ENCODE data around the gene CCL19. TPM values are rescaled to one million over a fixed set of nuclear protein-coding genes. Genes with fewer than 3 reads are reported as not detected.

CCL19 gene
- total RNA-seq, 1 donor from 2014 or later, result not detected

DNA sequence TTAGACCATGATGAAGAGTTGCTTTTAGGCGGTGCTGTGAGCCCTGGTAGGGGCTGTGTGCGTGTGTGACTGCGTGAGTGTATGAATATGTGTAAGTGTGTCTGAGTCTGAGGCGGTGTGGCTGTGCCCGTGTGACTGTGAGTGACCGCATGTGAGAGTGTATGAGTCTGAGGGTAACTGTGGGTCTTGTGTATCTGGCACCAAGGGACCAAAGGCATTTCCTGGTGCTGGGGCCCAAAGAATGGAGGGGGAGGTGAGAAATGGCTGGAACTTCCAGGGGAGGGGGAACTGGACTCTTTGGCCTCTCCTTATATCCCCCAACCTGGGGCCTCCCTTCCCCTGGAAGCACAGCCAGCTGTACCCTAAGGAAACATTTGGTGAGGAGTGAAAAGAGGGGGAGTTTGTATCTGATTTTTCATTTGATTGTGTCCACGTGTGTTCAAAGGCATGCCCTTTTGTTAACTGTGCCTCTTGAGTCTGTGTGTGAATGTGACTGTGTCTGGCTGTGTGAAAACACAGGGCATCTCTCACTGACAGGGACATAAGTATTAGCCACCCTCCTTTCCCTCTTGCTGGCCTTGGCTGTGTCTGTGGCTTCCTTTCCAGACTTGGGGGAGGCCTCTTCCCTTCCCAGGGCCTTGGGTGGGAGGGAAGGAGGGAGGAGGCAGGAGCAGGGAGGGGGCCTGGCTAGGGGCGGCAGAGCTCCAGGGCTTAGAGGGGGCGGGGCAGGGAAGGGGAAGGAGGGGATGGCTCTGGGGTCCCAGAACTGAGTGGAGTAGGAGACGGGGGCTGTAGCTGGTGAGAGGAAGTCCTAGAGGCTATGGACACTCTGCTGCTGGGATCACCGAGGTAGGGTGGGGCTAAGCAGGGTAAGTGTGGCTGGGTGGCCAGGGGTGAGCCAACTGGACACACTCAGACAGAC is 37.7 kb downstream of the CCL19 start:
- Mint-ChIP-seq H3K36me3 (ENCODE audit: low read depth) (peaks cover 10% of the 10 kb centered on the region), H3K4me3 (ENCODE audit: unreplicated experiment) (peak overlapping the region; percentile 81), H3K27ac (ENCODE audit: unreplicated experiment) (peak overlapping the region; percentile 98), H3K4me1 (ENCODE audit: low read depth) (peaks cover 51% of the 10 kb centered on the region), H3K27me3 (ENCODE audit: low read depth) (no peaks in the 10 kb centered on the region), H3K9me3 (ENCODE audit: low read depth) (no peaks in the 10 kb centered on the region)
- no peak for DNase-seq (ENCODE audit: low spot score)
- TF ChIP-seq, protein P1, sequence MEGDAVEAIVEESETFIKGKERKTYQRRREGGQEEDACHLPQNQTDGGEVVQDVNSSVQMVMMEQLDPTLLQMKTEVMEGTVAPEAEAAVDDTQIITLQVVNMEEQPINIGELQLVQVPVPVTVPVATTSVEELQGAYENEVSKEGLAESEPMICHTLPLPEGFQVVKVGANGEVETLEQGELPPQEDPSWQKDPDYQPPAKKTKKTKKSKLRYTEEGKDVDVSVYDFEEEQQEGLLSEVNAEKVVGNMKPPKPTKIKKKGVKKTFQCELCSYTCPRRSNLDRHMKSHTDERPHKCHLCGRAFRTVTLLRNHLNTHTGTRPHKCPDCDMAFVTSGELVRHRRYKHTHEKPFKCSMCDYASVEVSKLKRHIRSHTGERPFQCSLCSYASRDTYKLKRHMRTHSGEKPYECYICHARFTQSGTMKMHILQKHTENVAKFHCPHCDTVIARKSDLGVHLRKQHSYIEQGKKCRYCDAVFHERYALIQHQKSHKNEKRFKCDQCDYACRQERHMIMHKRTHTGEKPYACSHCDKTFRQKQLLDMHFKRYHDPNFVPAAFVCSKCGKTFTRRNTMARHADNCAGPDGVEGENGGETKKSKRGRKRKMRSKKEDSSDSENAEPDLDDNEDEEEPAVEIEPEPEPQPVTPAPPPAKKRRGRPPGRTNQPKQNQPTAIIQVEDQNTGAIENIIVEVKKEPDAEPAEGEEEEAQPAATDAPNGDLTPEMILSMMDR (IDR thresholded peaks at IDR 0.05), result no peak

DNA sequence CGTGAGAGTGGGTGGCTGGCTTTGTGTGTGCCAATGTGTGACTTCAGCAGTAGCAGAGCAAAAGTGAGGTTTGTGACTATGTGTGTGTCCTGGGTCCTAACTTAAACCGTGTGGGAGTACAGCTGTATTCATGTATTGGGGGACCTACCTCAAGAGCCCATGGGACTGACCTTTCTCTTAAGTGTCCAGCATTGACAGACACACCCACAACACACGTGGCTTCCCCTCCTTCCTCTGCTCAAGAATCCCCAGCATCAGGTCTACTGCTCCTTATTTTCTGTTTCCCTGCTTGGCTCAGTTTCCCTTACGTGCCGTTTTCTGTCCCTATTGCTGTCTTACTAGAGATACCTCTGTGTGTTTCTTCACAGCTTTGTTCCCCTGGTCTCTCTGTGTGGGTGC is 38.5 kb downstream of the CCL19 start:
- peaks cover 59% of the 10 kb centered on the region for H3K4me1 Mint-ChIP-seq (ENCODE audit: low read depth)
- TF ChIP-seq, protein P1 (IDR thresholded peaks at IDR 0.05), result no peak
- H3K4me3 Mint-ChIP-seq (ENCODE audit: unreplicated experiment), result peak overlapping the region; percentile 81
- H3K27me3 Mint-ChIP-seq (ENCODE audit: low read depth), result no peaks in the 10 kb centered on the region
- DNase-seq (ENCODE audit: low spot score), result no peak
- peak overlapping the region; percentile 98 for H3K27ac Mint-ChIP-seq (ENCODE audit: unreplicated experiment)
- H3K36me3 Mint-ChIP-seq (ENCODE audit: low read depth), result peaks cover 11% of the 10 kb centered on the region
- H3K9me3 Mint-ChIP-seq (ENCODE audit: low read depth), result no peaks in the 10 kb centered on the region

DNA sequence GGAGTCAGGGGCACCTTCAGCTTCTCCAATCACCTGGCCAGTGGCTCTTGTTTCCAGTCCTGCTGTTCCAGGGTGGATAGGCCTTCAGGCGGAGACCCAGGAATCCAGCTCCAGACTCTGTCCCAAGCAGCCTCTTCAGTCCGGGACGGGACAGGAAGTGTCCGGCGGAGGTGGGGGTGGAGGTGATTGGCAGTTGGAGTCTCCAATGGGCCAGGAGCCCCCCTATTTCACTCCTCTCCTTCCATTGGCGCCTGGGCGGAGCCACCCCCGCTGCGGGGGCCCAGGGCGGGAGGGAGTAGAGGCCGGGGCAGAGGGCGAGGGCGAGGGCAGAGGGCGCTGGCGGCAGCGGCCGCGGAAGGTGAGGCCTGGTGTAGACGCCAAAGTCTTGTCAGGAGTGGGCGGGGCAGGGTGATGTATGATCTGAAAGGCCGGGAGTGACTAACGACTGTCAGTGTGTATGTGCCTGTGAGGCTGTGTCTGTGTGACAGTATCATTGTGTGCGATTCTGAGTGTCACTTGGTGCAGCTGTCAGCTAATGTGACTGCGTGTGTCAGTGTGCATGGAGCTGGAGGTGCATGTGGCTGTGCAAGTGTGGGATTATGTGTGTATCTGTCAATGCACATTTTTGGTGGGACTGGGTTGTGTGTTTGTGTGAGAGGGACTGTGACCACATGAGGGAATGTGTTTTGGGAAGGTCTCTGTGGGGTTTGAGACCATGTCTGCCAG is 39.0 kb downstream of the CCL19 start, which contains the start of gene IL11RA:
Gene IL11RA, plus strand, starts transcription at position 310 of the 726 bp plus-strand sequence. CDS start 3,033 bp downstream, outside the sequence.
- Mint-ChIP-seq H3K36me3 (ENCODE audit: low read depth) (peaks cover 11% of the 10 kb centered on the region), H3K9me3 (ENCODE audit: low read depth) (no peaks in the 10 kb centered on the region), H3K4me1 (ENCODE audit: low read depth) (peaks cover 65% of the 10 kb centered on the region), H3K4me3 (ENCODE audit: unreplicated experiment) (peak within 1 kb of the TSS; percentile 81), H3K27ac (ENCODE audit: unreplicated experiment) (peak within 1 kb of the TSS; percentile 98), H3K27me3 (ENCODE audit: low read depth) (no peaks in the 10 kb centered on the region)
- DNase-seq (ENCODE audit: low spot score), result no peak
- TF ChIP-seq, protein P1 (IDR thresholded peaks at IDR 0.05), result no peak

DNA sequence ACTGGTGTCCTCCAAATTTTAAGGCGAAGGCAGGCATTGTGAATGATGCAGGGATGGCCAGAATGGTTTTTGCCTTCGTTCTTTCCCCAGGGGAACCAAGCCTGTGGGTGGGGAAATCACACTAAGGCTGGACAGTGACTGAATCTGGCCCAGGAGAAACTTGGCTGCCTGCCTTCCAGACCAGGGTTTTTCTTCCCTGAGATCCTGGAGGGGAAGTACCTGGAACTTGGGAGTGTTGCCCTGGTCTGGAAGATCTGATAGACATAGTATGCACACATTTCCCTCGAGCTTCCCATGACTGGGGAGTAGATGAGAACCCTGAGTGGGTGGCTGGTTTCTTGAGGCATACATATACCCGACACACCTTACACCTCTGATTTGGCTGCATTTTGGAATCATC is 39.8 kb downstream of the CCL19 start:
- DNase-seq (ENCODE audit: low spot score), result no peak
- no peaks in the 10 kb centered on the region for H3K27me3 Mint-ChIP-seq (ENCODE audit: low read depth)
- peaks cover 68% of the 10 kb centered on the region for H3K4me1 Mint-ChIP-seq (ENCODE audit: low read depth)
- peaks cover 11% of the 10 kb centered on the region for H3K36me3 Mint-ChIP-seq (ENCODE audit: low read depth)
- TF ChIP-seq, protein P1 (IDR thresholded peaks at IDR 0.05), result no peak
- H3K9me3 Mint-ChIP-seq (ENCODE audit: low read depth), result no peaks in the 10 kb centered on the region
- peak overlapping the region; percentile 81 for H3K4me3 Mint-ChIP-seq (ENCODE audit: unreplicated experiment)
- H3K27ac Mint-ChIP-seq (ENCODE audit: unreplicated experiment), result peak overlapping the region; percentile 98

DNA sequence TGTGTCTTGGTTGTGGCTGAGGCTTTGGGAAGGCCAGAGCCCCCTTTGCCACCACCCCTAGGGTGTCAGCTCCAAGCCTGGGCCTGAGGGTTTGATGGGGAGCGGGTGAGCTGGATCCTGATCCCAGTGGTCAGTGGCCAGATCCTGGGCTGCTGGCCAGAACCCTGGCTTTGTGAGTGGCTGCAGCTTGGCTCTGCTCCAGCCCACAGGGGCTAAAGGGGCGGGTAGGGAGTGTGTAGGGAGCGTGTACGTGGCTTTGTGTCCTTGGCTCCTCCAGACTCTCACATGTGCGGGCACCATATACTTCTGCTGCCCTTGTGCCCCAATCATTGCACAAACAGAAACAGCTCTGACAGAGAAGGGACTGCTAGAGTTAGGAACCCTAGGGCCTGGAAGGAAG is 40.3 kb downstream of the CCL19 start:
- Mint-ChIP-seq H3K27me3 (ENCODE audit: low read depth) (no peaks in the 10 kb centered on the region), H3K27ac (ENCODE audit: unreplicated experiment) (peak overlapping the region; percentile 98), H3K36me3 (ENCODE audit: low read depth) (peaks cover 9% of the 10 kb centered on the region), H3K9me3 (ENCODE audit: low read depth) (no peaks in the 10 kb centered on the region), H3K4me3 (ENCODE audit: unreplicated experiment) (no peak overlapping the region), H3K4me1 (ENCODE audit: low read depth) (peaks cover 73% of the 10 kb centered on the region)
- no peak for DNase-seq (ENCODE audit: low spot score)
- TF ChIP-seq, protein P1 (IDR thresholded peaks at IDR 0.05), result no peak

All from chondrocyte (in vitro differentiated cells).